Ascending aorta (tissue), 2 donors: ENCODE measurements around the gene ACOT11. TPM values are rescaled to one million over a fixed set of nuclear protein-coding genes. Genes with fewer than 3 reads are reported as not detected.

Source experiments
- DNase-seq, 2 donors: peaks; one replicate each; pipeline ENCODE4 v3.0.0-alpha.2; 2019; ENCODE audit warnings: low spot score in 2 of 2
- H3K27ac ChIP-seq, 2 donors: fragments of 200-600 bp; sonication (generic); one replicate each; pipeline ENCODE4 v1.5.1; 2016 to 2017; ENCODE audit warnings: mild to moderate bottlenecking in 1 of 2
- H3K27me3 ChIP-seq: fragments of 200-600 bp; sonication (generic); one replicate; pipeline ENCODE4 v1.5.1; 2017
- H3K36me3 ChIP-seq, 2 donors: fragments of 200-600 bp; sonication (generic); one replicate each; pipeline ENCODE4 v1.5.1; 2016
- H3K4me1 ChIP-seq, 2 donors: fragments of 200-600 bp; sonication (generic); one replicate each; pipeline ENCODE4 v1.5.1; 2016 to 2017; ENCODE audit warnings: mild to moderate bottlenecking in 1 of 2
- H3K4me3 ChIP-seq, 2 donors: fragments of 200-600 bp; sonication (generic); one replicate each; pipeline ENCODE4 v1.5.1; 2016 to 2017; ENCODE audit warnings: mild to moderate bottlenecking in 1 of 2
- H3K9me3 ChIP-seq, 2 donors: fragments of 200-600 bp; sonication (generic); one replicate each; pipeline ENCODE4 v1.5.1; 2016
- CTCF ChIP-seq, 3 experiments: fragments of 200-600 bp in 2 of 3; fragments of 450-650 bp in 1 of 3; sonication (generic) in 2 of 3; IDR thresholded peaks; one replicate each; pipeline ENCODE4 v1.5.1; 2016 to 2019; ENCODE audit warnings: antibody characterized with exemption in 3 of 3, mild to moderate bottlenecking in 1 of 3, moderate library complexity in 1 of 3
- intact Hi-C: fragments of 100-400 bp; cut with DNase I; formaldehyde crosslinking; loops from one replicate; pipeline ENCODE4 v1.15.1; 2023
- total RNA-seq: library from RNA; depleted of rRNA; stranded (reverse); fragments of >200 nt; gene quantifications from one replicate; pipeline ENCODE4 v1.1.0, GENCODE V29; 2016

Gene ACOT11
- total RNA-seq, 1 donor from 2014 or later = 30.4 TPM

- H3K9me3 ChIP-seq = no peaks in the 10 kb centered on the region
- intact Hi-C loops = loop anchor here (2.0 to 5.0 kb wide), 2 partner anchors 56 to 275 kb away; no protein-coding TSS in a partner anchor
- no peaks in the 10 kb centered on the region for H3K36me3 ChIP-seq
- no peak for DNase-seq
- no peaks in the 10 kb centered on the region for H3K27me3 ChIP-seq
- peak overlapping the region in 1 of 2 donors; percentile 59 for H3K4me3 ChIP-seq
- no peak for TF ChIP-seq CTCF (IDR thresholded peaks at IDR 0.05)
- peak overlapping the region; percentile 83 to 92 for H3K27ac ChIP-seq
- H3K4me1 ChIP-seq = peaks cover 18 to 28% of the 10 kb centered on the region in 2 donors
These were observed 1.2 kb upstream of the ACOT11 start for GRCh38 chr1:54546651-54547401.

GRCh38 chr1:54548389-54549044, 489 bp downstream of the ACOT11 start:
- intact Hi-C loops = loop anchor here (1.0 to 5.0 kb wide), 3 partner anchors 33 to 276 kb away; partner anchors contain the start of gene TTC4
- DNase-seq = peak in 1 of 2 donors; percentile 47
- no peaks in the 10 kb centered on the region for H3K27me3 ChIP-seq
- no peaks in the 10 kb centered on the region for H3K9me3 ChIP-seq
- peaks cover 18 to 19% of the 10 kb centered on the region in 2 donors for H3K4me1 ChIP-seq
- TF ChIP-seq CTCF (IDR thresholded peaks at IDR 0.05) = no peak
- H3K4me3 ChIP-seq = peak overlapping the region; percentile 44 to 59
- H3K36me3 ChIP-seq = no peaks in the 10 kb centered on the region
- peak overlapping the region; percentile 83 to 92 for H3K27ac ChIP-seq

- Histone ChIP-seq H3K27ac (peak overlapping the region; percentile 83 to 92), H3K36me3 (no peaks in the 10 kb centered on the region), H3K9me3 (no peaks in the 10 kb centered on the region), H3K27me3 (no peaks in the 10 kb centered on the region), H3K4me3 (peak overlapping the region in 1 of 2 donors; percentile 59), H3K4me1 (peaks cover 18 to 19% of the 10 kb centered on the region in 2 donors)
- TF ChIP-seq CTCF (IDR thresholded peaks at IDR 0.05) = no peak
- intact Hi-C loops = loop anchor here (2.0 to 5.0 kb wide), 2 partner anchors 165 to 277 kb away; partner anchors contain the start of gene TTC4
- peak in 1 of 2 donors; percentile 63 for DNase-seq
These were observed 1.3 kb downstream of the ACOT11 start for GRCh38 chr1:54549181-54549924.

GRCh38 chr1:54551891-54552290, 3.9 kb downstream of the ACOT11 start:
- Histone ChIP-seq H3K9me3 (no peaks in the 10 kb centered on the region), H3K27ac (no peak overlapping the region), H3K4me1 (peaks cover 18 to 19% of the 10 kb centered on the region in 2 donors), H3K36me3 (peaks cover 0 to 4% of the 10 kb centered on the region in 2 donors), H3K27me3 (no peaks in the 10 kb centered on the region), H3K4me3 (no peak overlapping the region)
- no peak for TF ChIP-seq CTCF (IDR thresholded peaks at IDR 0.05)
- no peak for DNase-seq
- intact Hi-C loops = no loop called here

- H3K27ac ChIP-seq = no peak overlapping the region
- intact Hi-C loops = no loop called here
- H3K4me1 ChIP-seq = peaks cover 6 to 7% of the 10 kb centered on the region in 2 donors
- no peak for DNase-seq
- no peak for TF ChIP-seq CTCF (IDR thresholded peaks at IDR 0.05)
- H3K27me3 ChIP-seq = no peaks in the 10 kb centered on the region
- H3K4me3 ChIP-seq = no peak overlapping the region
- no peaks in the 10 kb centered on the region for H3K9me3 ChIP-seq
- H3K36me3 ChIP-seq = peaks cover 0 to 4% of the 10 kb centered on the region in 2 donors
These were observed 5.7 kb downstream of the ACOT11 start for GRCh38 chr1:54553602-54554313.
